HG03354 (cell line): ENCODE measurements around the gene CD5L.

Experiments
- ATAC-seq: cut with Tn5 transposase; IDR thresholded peaks from one replicate; pipeline ENCODE4 v1.9.1; 2021; ENCODE audit warnings: mild to moderate bottlenecking; ENCODE audit not compliant: unreplicated experiment, poor library complexity, severe bottlenecking

The CD5L gene

GRCh38 chr1:157819896-157820295 is 21.7 kb downstream of the CD5L start, which contains the start of gene FCRL1:
FCRL1 (minus strand) TSS chr1:157820120; CDS start chr1:157820037, 83 bp downstream.
- ATAC-seq: no peak

- ATAC-seq: no peak
These were observed 22.4 kb downstream of the CD5L start for GRCh38 chr1:157819215-157819614.

GRCh38 chr1:157813269-157813668 is 28.3 kb downstream of the CD5L start:
- no peak for ATAC-seq

- ATAC-seq: peak; percentile 95
These were observed 35.0 kb downstream of the CD5L start for GRCh38 chr1:157806431-157807149.

GRCh38 chr1:157803851-157804250 is 37.8 kb downstream of the CD5L start:
- ATAC-seq: no peak

- ATAC-seq: no peak
These were observed 41.6 kb downstream of the CD5L start for GRCh38 chr1:157799996-157800395.

- ATAC-seq: no peak
These were observed 43.4 kb downstream of the CD5L start for GRCh38 chr1:157798211-157798610.

- no peak for ATAC-seq
These were observed 56.4 kb downstream of the CD5L start for GRCh38 chr1:157785248-157785647.

- ATAC-seq: no peak
These were observed 56.8 kb downstream of the CD5L start for GRCh38 chr1:157784801-157785200.

- ATAC-seq: no peak
These were observed 58.7 kb downstream of the CD5L start for GRCh38 chr1:157782931-157783330.

GRCh38 chr1:157781048-157781447 is 60.6 kb downstream of the CD5L start:
- ATAC-seq: peak; percentile 42
